Measurements from ENCODE around the gene PRR33.

PRR33 gene

GRCh38 chr11:1922481-1923081 lies 30.9 kb upstream of the PRR33 start:
- Mint-ChIP-seq H3K27ac (no peak overlapping the region), H3K4me3 (no peak overlapping the region), H3K4me1 (peaks cover 11% of the 10 kb centered on the region), H3K27me3 (peaks cover 53% of the 10 kb centered on the region), H3K36me3 (no peaks in the 10 kb centered on the region), H3K9me3 (no peaks in the 10 kb centered on the region)
- ATAC-seq: no peak

GRCh38 chr11:1921574-1922141 lies 30.0 kb upstream of the PRR33 start:
- no peak overlapping the region for H3K27ac Mint-ChIP-seq
- peaks cover 45% of the 10 kb centered on the region for H3K27me3 Mint-ChIP-seq
- ATAC-seq: no peak
- peaks cover 12% of the 10 kb centered on the region for H3K4me1 Mint-ChIP-seq
- H3K4me3 Mint-ChIP-seq: no peak overlapping the region
- H3K36me3 Mint-ChIP-seq: no peaks in the 10 kb centered on the region
- no peaks in the 10 kb centered on the region for H3K9me3 Mint-ChIP-seq

GRCh38 chr11:1920909-1921573 lies 29.3 kb upstream of the PRR33 start:
- H3K36me3 Mint-ChIP-seq: no peaks in the 10 kb centered on the region

DNA sequence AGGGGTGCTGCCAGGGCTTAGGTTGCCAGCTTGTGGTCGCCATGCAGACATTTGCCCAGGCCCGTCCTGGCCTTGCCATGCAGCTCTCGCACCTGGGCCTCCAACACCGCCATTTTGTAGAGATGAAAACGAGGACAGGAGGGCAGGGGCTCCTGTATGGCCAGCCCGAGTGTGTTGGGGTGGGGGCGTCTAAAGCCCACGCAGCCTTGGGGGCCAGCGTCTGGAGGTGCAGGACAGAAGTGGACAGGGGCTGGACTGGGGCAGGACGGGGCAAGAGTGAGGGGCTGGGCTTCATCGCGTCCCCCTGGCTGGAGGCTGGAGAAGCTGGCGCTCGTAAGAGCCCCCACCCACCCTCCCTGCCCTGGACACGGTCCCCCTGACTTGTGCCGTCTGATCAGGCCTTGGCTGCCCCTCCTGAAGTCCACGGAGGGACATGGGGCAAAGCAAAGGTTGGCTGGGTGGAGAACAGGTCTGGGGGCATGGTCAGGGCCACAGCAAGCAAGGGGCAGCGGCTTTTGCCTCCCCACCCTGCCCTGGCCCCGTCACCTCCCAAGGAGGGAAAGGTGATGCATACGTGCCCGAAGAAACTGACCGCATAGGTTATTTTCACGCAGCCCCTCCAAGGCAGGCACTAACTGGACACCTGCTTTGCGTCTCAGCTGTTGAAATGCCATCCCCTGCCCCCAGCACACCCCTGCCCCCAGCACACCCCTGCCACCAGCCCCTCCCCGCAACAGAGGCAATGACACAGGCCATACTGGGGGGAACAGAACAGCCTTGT lies 28.6 kb upstream of the PRR33 start:
- H3K27me3 Mint-ChIP-seq: peaks cover 32% of the 10 kb centered on the region

More at GRCh38 chr11:1920909-1921573, 29.3 kb upstream of the PRR33 start:
- H3K4me1 Mint-ChIP-seq: peaks cover 14% of the 10 kb centered on the region
- no peaks in the 10 kb centered on the region for H3K9me3 Mint-ChIP-seq
- no peak overlapping the region for H3K4me3 Mint-ChIP-seq
- peaks cover 39% of the 10 kb centered on the region for H3K27me3 Mint-ChIP-seq
- no peak overlapping the region for H3K27ac Mint-ChIP-seq
- ATAC-seq: no peak

GRCh38 chr11:1919391-1920127 lies 27.9 kb upstream of the PRR33 start, which contains the start of gene TNNT3:
Gene TNNT3 (plus strand): TSS chr11:1919703. CDS start chr11:1922875, 3,172 bp downstream.
- Mint-ChIP-seq H3K36me3 (no peaks in the 10 kb centered on the region), H3K27ac (no peak within 1 kb of the TSS)
- ATAC-seq: no peak

More for the DNA sequence above, 28.6 kb upstream of the PRR33 start:
- Mint-ChIP-seq H3K27ac (no peak overlapping the region), H3K4me3 (no peak overlapping the region), H3K4me1 (peaks cover 20% of the 10 kb centered on the region), H3K36me3 (no peaks in the 10 kb centered on the region), H3K9me3 (no peaks in the 10 kb centered on the region)
- no peak for ATAC-seq

GRCh38 chr11:1918436-1919315 lies 27.0 kb upstream of the PRR33 start:
- H3K9me3 Mint-ChIP-seq: no peaks in the 10 kb centered on the region
- H3K4me1 Mint-ChIP-seq: peaks cover 20% of the 10 kb centered on the region
- H3K36me3 Mint-ChIP-seq: no peaks in the 10 kb centered on the region
- peaks cover 42% of the 10 kb centered on the region for H3K27me3 Mint-ChIP-seq
- H3K27ac Mint-ChIP-seq: no peak overlapping the region
- no peak overlapping the region for H3K4me3 Mint-ChIP-seq
- no peak for ATAC-seq

More at GRCh38 chr11:1919391-1920127, 27.9 kb upstream of the PRR33 start, which contains the start of gene TNNT3:
- no peaks in the 10 kb centered on the region for H3K9me3 Mint-ChIP-seq
- H3K4me1 Mint-ChIP-seq: peaks cover 20% of the 10 kb centered on the region
- no peak within 1 kb of the TSS for H3K4me3 Mint-ChIP-seq
- H3K27me3 Mint-ChIP-seq: peaks cover 39% of the 10 kb centered on the region

- H3K36me3 Mint-ChIP-seq: no peaks in the 10 kb centered on the region
- peak; percentile 42 for ATAC-seq
- no peak overlapping the region for H3K27ac Mint-ChIP-seq
- no peaks in the 10 kb centered on the region for H3K9me3 Mint-ChIP-seq
- H3K27me3 Mint-ChIP-seq: peaks cover 33% of the 10 kb centered on the region
- H3K4me3 Mint-ChIP-seq: no peak overlapping the region
- H3K4me1 Mint-ChIP-seq: peaks cover 17% of the 10 kb centered on the region
Observed at GRCh38 chr11:1917523-1918435, 26.1 kb upstream of the PRR33 start.

DNA sequence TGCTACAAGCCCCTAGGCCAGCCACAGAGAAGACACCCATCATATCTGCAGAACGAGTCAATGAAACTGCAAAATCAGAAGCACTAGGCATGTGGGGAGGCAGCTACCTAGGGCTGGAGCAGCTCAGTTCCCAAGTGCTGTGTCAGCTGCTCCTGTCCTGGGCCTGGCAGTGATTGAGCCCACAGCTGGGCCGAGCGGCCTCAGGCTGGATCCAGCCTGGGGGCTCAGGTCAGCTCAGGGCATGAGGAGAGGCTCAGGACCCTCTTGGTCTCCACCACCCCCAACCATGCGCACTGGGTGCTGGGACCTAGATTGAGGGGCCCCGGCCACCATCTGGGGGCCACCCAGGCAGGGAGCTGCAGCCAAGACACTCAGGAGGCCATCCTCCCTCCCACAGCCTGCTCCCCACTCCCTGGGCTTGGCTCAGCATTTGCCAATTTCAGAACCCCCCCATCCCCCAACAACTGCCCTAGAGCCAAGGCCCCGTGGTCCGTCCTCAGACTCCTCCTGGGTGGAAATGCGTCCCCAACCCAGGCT lies 25.4 kb upstream of the PRR33 start:
- Mint-ChIP-seq H3K9me3 (no peaks in the 10 kb centered on the region), H3K27me3 (peaks cover 26% of the 10 kb centered on the region), H3K4me1 (peaks cover 15% of the 10 kb centered on the region), H3K4me3 (no peak overlapping the region), H3K27ac (no peak overlapping the region), H3K36me3 (no peaks in the 10 kb centered on the region)
- ATAC-seq: no peak

DNA sequence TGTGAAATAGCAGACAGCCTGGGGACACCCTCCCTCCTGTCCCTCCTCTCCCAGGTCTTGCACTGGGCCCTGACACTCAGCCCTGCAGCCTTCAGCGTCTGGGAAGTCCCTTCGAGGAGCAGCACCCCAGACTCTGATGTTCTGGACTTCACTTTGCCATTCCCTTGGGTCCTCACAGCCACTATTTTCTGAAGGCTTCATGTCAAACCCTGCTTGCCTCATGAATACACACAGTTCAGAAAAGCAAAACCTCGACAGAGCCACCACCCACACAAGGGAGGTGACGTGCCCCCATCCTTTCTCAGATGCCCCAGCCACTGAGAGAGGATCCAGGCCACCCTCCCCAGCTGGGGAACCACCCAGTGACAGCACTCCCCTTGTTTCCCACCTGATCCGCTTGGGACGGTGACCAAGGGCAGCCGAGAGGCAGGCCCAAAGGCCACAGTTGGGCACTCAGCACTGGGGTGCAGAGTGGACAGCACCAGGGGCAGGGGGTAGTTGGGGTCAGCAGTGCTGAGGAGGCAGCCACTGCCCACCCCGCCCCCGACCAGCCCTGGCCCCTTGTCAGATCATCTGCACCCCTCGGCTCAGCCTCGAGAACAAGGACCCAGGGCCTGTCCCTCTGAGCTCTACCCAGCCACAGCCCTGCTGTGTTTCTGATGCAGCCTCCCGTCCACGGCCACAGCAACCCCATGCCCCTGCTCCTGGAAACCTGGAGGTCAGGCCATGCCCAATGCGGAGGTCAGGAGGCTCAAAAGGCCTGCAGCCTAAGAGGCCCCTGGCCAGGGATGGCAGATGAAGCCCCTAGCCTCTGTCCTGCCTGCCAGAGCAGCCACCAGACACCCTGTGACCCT lies 24.7 kb upstream of the PRR33 start:
- H3K27ac Mint-ChIP-seq: no peak overlapping the region
- no peak overlapping the region for H3K4me3 Mint-ChIP-seq

DNA sequence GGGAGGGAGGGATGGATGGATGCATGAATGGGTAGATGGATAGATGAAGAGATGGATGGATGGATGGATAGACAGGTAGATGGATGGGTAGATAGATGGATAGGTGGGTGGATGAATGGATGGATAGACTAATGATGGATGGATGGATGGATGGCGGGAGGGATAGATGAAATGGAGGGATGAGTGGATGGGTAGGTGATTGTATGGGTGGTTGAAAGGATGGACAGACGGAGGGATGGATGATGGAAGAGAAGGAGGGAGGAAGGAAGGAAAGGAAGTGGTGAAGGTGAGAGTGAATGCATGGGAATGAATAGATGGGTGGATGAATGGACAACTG lies 24.1 kb upstream of the PRR33 start:
- ATAC-seq: no peak
- H3K4me1 Mint-ChIP-seq: peaks cover 15% of the 10 kb centered on the region

More for the DNA sequence above, 24.7 kb upstream of the PRR33 start:
- ATAC-seq: peak; percentile 74
- Mint-ChIP-seq H3K27me3 (peaks cover 26% of the 10 kb centered on the region), H3K36me3 (no peaks in the 10 kb centered on the region), H3K9me3 (no peaks in the 10 kb centered on the region), H3K4me1 (peaks cover 15% of the 10 kb centered on the region)

GRCh38 chr11:1913271-1914060 lies 21.8 kb upstream of the PRR33 start:
- H3K27me3 Mint-ChIP-seq: peaks cover 17% of the 10 kb centered on the region
- no peaks in the 10 kb centered on the region for H3K9me3 Mint-ChIP-seq
- H3K27ac Mint-ChIP-seq: no peak overlapping the region

More for the DNA sequence above, 24.1 kb upstream of the PRR33 start:
- H3K36me3 Mint-ChIP-seq: no peaks in the 10 kb centered on the region
- no peak overlapping the region for H3K27ac Mint-ChIP-seq
- H3K27me3 Mint-ChIP-seq: peaks cover 26% of the 10 kb centered on the region
- H3K9me3 Mint-ChIP-seq: no peaks in the 10 kb centered on the region
- no peak overlapping the region for H3K4me3 Mint-ChIP-seq

More at GRCh38 chr11:1913271-1914060, 21.8 kb upstream of the PRR33 start:
- Mint-ChIP-seq H3K36me3 (no peaks in the 10 kb centered on the region), H3K4me1 (peaks cover 15% of the 10 kb centered on the region), H3K4me3 (no peak overlapping the region)
- no peak for ATAC-seq
